H1 (cell line): ENCODE measurements around the gene MYO5A. TPM values are rescaled to one million over a fixed set of nuclear protein-coding genes. Genes with fewer than 3 reads are reported as not detected.

Experiments used
- CTCF ChIA-PET: fragments of 300-600 bp; sonication (Branson Sonifier 250); formaldehyde crosslinking; loops from one replicate; lab custom pipeline; 2021; ENCODE audit not compliant: partially characterized antibody; lab: Charles Lee
- POLR2A ChIA-PET: fragments of 300-600 bp; sonication (Branson Sonifier 250); formaldehyde crosslinking; loops from one replicate; lab custom pipeline; 2021; ENCODE audit warnings: inconsistent platforms; ENCODE audit not compliant: partially characterized antibody; lab: Charles Lee
- DNase-seq, 2 experiments: peaks; one replicate each; pipeline versions ENCODE4 v3.0.0 to v3.0.0-alpha.2; 2010 to 2022; ENCODE audit warnings: low spot score in 2 of 2, low read depth in 1 of 2, mixed read lengths in 1 of 2
- FAIRE-seq: peaks from 2 replicates; lab custom pipeline; 2011; peaks lifted over from hg19 to GRCh38; lab: Jason Lieb, UNC
- H2AFZ ChIP-seq: 2 replicates; pipeline ENCODE4 v1.8.1; 2012; ENCODE audit warnings: low read length, inconsistent platforms
- H2AK5ac ChIP-seq: 2 replicates; pipeline ENCODE4 v1.6.1; 2013; ENCODE audit warnings: low read depth, low read length
- H2BK120ac ChIP-seq: replicated peaks from 2 replicates; pipeline ENCODE3; 2013; ENCODE audit warnings: low read depth, low read length, inconsistent platforms
- H2BK12ac ChIP-seq: 2 replicates; pipeline ENCODE4 v1.6.1; 2013; ENCODE audit warnings: low read depth, low read length
- H2BK15ac ChIP-seq: 2 replicates; pipeline ENCODE4 v1.6.1; 2013; ENCODE audit warnings: low read length
- H2BK20ac ChIP-seq: 2 replicates; pipeline ENCODE4 v1.6.1; 2013; ENCODE audit warnings: low read length
- H2BK5ac ChIP-seq: 2 replicates; pipeline ENCODE4 v1.6.1; 2013; ENCODE audit warnings: low read depth, low read length
- H3K14ac ChIP-seq: 2 replicates; pipeline ENCODE4 v1.6.1; 2013; ENCODE audit warnings: inconsistent platforms; ENCODE audit not compliant: insufficient read length
- H3K18ac ChIP-seq: 2 replicates; pipeline ENCODE4 v1.6.1; 2013; ENCODE audit warnings: low read length; ENCODE audit errors: extremely low read depth
- H3K23ac ChIP-seq: 2 replicates; pipeline ENCODE4 v1.6.1; 2013; ENCODE audit warnings: inconsistent platforms; ENCODE audit not compliant: insufficient read length
- H3K23me2 ChIP-seq: 2 replicates; pipeline ENCODE4 v1.6.1; 2013; ENCODE audit warnings: low read depth, low read length
- H3K27ac ChIP-seq: 2 replicates; pipeline ENCODE4 v1.6.1; 2011; ENCODE audit warnings: low read depth, low read length, inconsistent platforms
- H3K27me3 ChIP-seq, 4 experiments: replicated peaks in 1 of 4; 1 replicate in 1 of 4; 2 replicates in 3 of 4; pipeline versions ENCODE4 v1.6.1 to v1.8.1; 2011 to 2013; ENCODE audit warnings: low read length in 3 of 4, mild to moderate bottlenecking in 3 of 4, inconsistent platforms in 2 of 4, mixed read lengths in 2 of 4, moderate library complexity in 1 of 4; ENCODE audit not compliant: control insufficient read depth in 3 of 4, insufficient read depth in 3 of 4; ENCODE audit errors: extremely low read depth in 1 of 4
- H3K36me3 ChIP-seq, 4 experiments: 2 replicates each; pipeline versions ENCODE4 v1.6.1 to v1.8.1; 2011 to 2013; ENCODE audit warnings: mild to moderate bottlenecking in 4 of 4, low read length in 3 of 4, moderate library complexity in 2 of 4, control low read depth in 1 of 4, inconsistent platforms in 1 of 4; ENCODE audit not compliant: insufficient read depth in 4 of 4, control insufficient read depth in 2 of 4
- H3K4ac ChIP-seq: replicated peaks from 2 replicates; pipeline ENCODE3; 2013; ENCODE audit warnings: low read length, low read depth, mixed read lengths, inconsistent platforms; ENCODE audit not compliant: insufficient read length
- H3K4me1 ChIP-seq, 4 experiments: replicated peaks in 1 of 4; 1 replicate in 1 of 4; 2 replicates in 3 of 4; pipeline versions ENCODE4 v1.6.1 to v1.8.1; 2011 to 2013; ENCODE audit warnings: low read length in 3 of 4, inconsistent platforms in 2 of 4, mixed read lengths in 1 of 4; ENCODE audit not compliant: insufficient read depth in 4 of 4, control insufficient read depth in 3 of 4
- H3K4me2 ChIP-seq, 2 experiments: 2 replicates each; pipeline versions ENCODE4 v1.6.1 to v1.8.1; 2011 to 2013; ENCODE audit warnings: low read depth in 2 of 2, low read length in 2 of 2, control low read depth in 1 of 2, inconsistent platforms in 1 of 2, mild to moderate bottlenecking in 1 of 2; ENCODE audit not compliant: insufficient read depth in 1 of 2
- H3K4me3 ChIP-seq, 4 experiments: fragments of 200-600, 300-600 bp in 1 of 4; sonication (generic), shearing (Covaris generic), sonication (Bioruptor Twin) in 1 of 4; 2 replicates each; pipeline versions ENCODE4 v1.5.1 to v1.8.1; 2011 to 2016; ENCODE audit warnings: low read length in 4 of 4, low read depth in 3 of 4, control low read depth in 2 of 4, inconsistent platforms in 2 of 4, mild to moderate bottlenecking in 2 of 4, mixed read lengths in 1 of 4, moderate library complexity in 1 of 4; ENCODE audit not compliant: insufficient read depth in 2 of 4; ENCODE audit errors: extremely low read depth in 1 of 4
- H3K56ac ChIP-seq: replicated peaks from 2 replicates; pipeline ENCODE3; 2013; ENCODE audit warnings: low read depth, mild to moderate bottlenecking, mixed read lengths, low read length, inconsistent platforms; ENCODE audit not compliant: insufficient read length
- H3K79me1 ChIP-seq: 2 replicates; pipeline ENCODE4 v1.6.1; 2013; ENCODE audit warnings: low read depth, low read length, control low read depth
- H3K79me2 ChIP-seq, 2 experiments: 2 replicates each; pipeline versions ENCODE4 v1.6.1 to v1.8.1; 2012 to 2013; ENCODE audit warnings: low read length in 2 of 2, mild to moderate bottlenecking in 2 of 2, inconsistent platforms in 1 of 2; ENCODE audit not compliant: insufficient read depth in 2 of 2, control insufficient read depth in 1 of 2
- H3K9ac ChIP-seq, 4 experiments: replicated peaks in 1 of 4; 1 replicate in 1 of 4; 2 replicates in 3 of 4; pipeline versions ENCODE4 v1.6.1 to v1.8.1; 2011 to 2013; ENCODE audit warnings: low read depth in 3 of 4, low read length in 3 of 4, control low read depth in 2 of 4, mild to moderate bottlenecking in 2 of 4, moderate library complexity in 2 of 4, inconsistent platforms in 1 of 4; ENCODE audit errors: extremely low read depth in 1 of 4
- H3K9me3 ChIP-seq, 2 experiments: 2 replicates each; pipeline versions ENCODE4 v1.6.1 to v1.8.1; 2012 to 2013; ENCODE audit warnings: mild to moderate bottlenecking in 2 of 2, moderate library complexity in 2 of 2, control low read depth in 1 of 2, inconsistent platforms in 1 of 2, low read depth in 1 of 2, low read length in 1 of 2, mixed read lengths in 1 of 2; ENCODE audit not compliant: insufficient read depth in 2 of 2
- H4K20me1 ChIP-seq, 2 experiments: replicated peaks in 1 of 2; 2 replicates each; pipeline versions ENCODE3 to v1.8.1; 2011 to 2013; ENCODE audit warnings: inconsistent platforms in 2 of 2, low read length in 2 of 2, mild to moderate bottlenecking in 1 of 2; ENCODE audit not compliant: insufficient read depth in 2 of 2, control insufficient read depth in 1 of 2
- H4K5ac ChIP-seq: 2 replicates; pipeline ENCODE4 v1.6.1; 2013; ENCODE audit warnings: low read length, low read depth, mixed read lengths, inconsistent platforms; ENCODE audit not compliant: insufficient read length
- H4K8ac ChIP-seq: 2 replicates; pipeline ENCODE4 v1.8.0; 2013; ENCODE audit warnings: mild to moderate bottlenecking, moderate library complexity, low read length, inconsistent platforms; ENCODE audit not compliant: insufficient read depth; ENCODE audit errors: extremely low read depth
- H4K91ac ChIP-seq: replicated peaks from 2 replicates; pipeline ENCODE3; 2013; ENCODE audit warnings: low read length, mixed read lengths, inconsistent platforms; ENCODE audit not compliant: insufficient read length
- ASH2L ChIP-seq: fragments of 200-600, 300-600 bp; sonication (generic); IDR thresholded peaks from one replicate; pipeline ENCODE4 v1.7.1; 2017; ENCODE audit warnings: low read length
- CEBPB ChIP-seq: IDR thresholded peaks from 2 replicates; pipeline ENCODE4 v1.6.1; 2012; ENCODE audit warnings: low read depth, low read length
- CREB1 ChIP-seq: IDR thresholded peaks from 2 replicates; pipeline ENCODE4 v1.6.1; 2012; ENCODE audit warnings: inconsistent platforms
- TAF7 ChIP-seq: optimal IDR thresholded peaks from 2 replicates; pipeline ENCODE3; 2011; ENCODE audit warnings: low read depth, mild to moderate bottlenecking, inconsistent platforms, low read length, moderate library complexity, borderline replicate concordance
- WGBS, 2 experiments: shearing (Covaris generic) in 1 of 2; methylation state at CpG; one replicate each; pipeline versions ENCODE4 v1.1.6 to v1.1.7; 2013 to 2015; ENCODE audit warnings: low lambda C conversion rate in 2 of 2, mixed read lengths in 2 of 2, inconsistent platforms in 1 of 2, low coverage in 1 of 2, missing lambda C conversion rate in 1 of 2; ENCODE audit not compliant: insufficient replicate concordance in 2 of 2, insufficient coverage in 1 of 2, insufficient read length in 1 of 2; ENCODE audit errors: extremely low coverage in 1 of 2, missing lambda C conversion rate in 1 of 2; 5-methylcytosine and 5-hydroxymethylcytosine counted together
- polyA plus RNA-seq, 7 experiments: library from polyadenylated mRNA; depleted of rRNA in 3 of 7; stranded (reverse) in 5 of 7; unstranded in 2 of 7; fragments of >200 nt in 5 of 7; fragments of 200-250 nt in 2 of 7; gene quantifications; 1 replicate in 5 of 7; 2 replicates in 1 of 7; 4 replicates in 1 of 7; pipeline versions ENCODE4 v1.2.1 to v1.2.3, GENCODE V29; 2011 to 2013; ENCODE audit warnings: missing spikeins in 2 of 7, mixed read lengths in 2 of 7
- total RNA-seq: library from RNA; stranded (reverse); fragmentation: NEBNext Ultra II Directional; extraction: Animal tissue kit (Norgen Biotek cat#: 25700); gene quantifications from 2 replicates; pipeline ENCODE4 v1.2.1, GENCODE V29; 2021

MYO5A gene
- total and polyA plus RNA-seq, 2 of the 8 experiments (the other 6 are each of a cell fraction or from before 2014, with no cell fraction given), result 11.4 to 24.7 TPM

GRCh38 chr15:52521682-52522081 is 7.0 kb downstream of the MYO5A start:
- H3K4me1 ChIP-seq, result peaks cover 0 to 4% (median 2%) of the 10 kb centered on the region in 4 experiments; a peak in 4 of 7 replicates
- 88% methylated on average over 3 of the region's 3 CpGs; no CpG with 5 or more reads in 1 of the 2 experiments for WGBS, 2 experiments
- H3K18ac ChIP-seq, result no peak overlapping the region
- no peak overlapping the region for H4K91ac ChIP-seq
- no peaks in the 10 kb centered on the region for H3K23me2 ChIP-seq
- H2AK5ac ChIP-seq, result no peak overlapping the region
- H3K56ac ChIP-seq, result no peak overlapping the region
- no peak overlapping the region for H3K9ac ChIP-seq
- H4K8ac ChIP-seq, result no peak overlapping the region
- H3K79me2 ChIP-seq, result peaks cover 4 to 39% of the 10 kb centered on the region in 2 experiments; a peak in 3 of 4 replicates
- no peak overlapping the region for H3K4me2 ChIP-seq
- H4K20me1 ChIP-seq, result no peaks in the 10 kb centered on the region
- no peak overlapping the region for H3K23ac ChIP-seq
- FAIRE-seq (no peak), DNase-seq (no peak)
- H3K14ac ChIP-seq, result no peak overlapping the region
- no peak overlapping the region for H4K5ac ChIP-seq
- H3K27ac ChIP-seq, result no peak overlapping the region
- CTCF ChIA-PET, result no interaction called here
- POLR2A ChIA-PET, result no interaction called here
- no peaks in the 10 kb centered on the region for H3K9me3 ChIP-seq
- H2BK120ac ChIP-seq, result no peak overlapping the region
- no peak overlapping the region for H2BK5ac ChIP-seq
- no peak overlapping the region for H2BK15ac ChIP-seq
- no peak overlapping the region for H2BK20ac ChIP-seq
- no peak overlapping the region for H2BK12ac ChIP-seq
- no peaks in the 10 kb centered on the region; the same call in 1 of the 2 replicates for H3K79me1 ChIP-seq
- no peaks in the 10 kb centered on the region for H3K36me3 ChIP-seq
- no peaks in the 10 kb centered on the region for H3K27me3 ChIP-seq
- no peak overlapping the region for H3K4me3 ChIP-seq
- H3K4ac ChIP-seq, result no peak overlapping the region
- H2AFZ ChIP-seq, result no peak overlapping the region
- TF ChIP-seq TAF7, result no peak
- TF ChIP-seq CEBPB, result no peak
- no peak for TF ChIP-seq CREB1
- no peak for TF ChIP-seq ASH2L
